Measurements from ENCODE around the gene TMEM25. TPM values are rescaled to one million over a fixed set of nuclear protein-coding genes. Genes with fewer than 3 reads are reported as not detected.
"Not testable (repeated sequence)": the region's sequence is repeated elsewhere in the genome, so short reads cannot be mapped to it uniquely, and the experiment has no call there.

Gene TMEM25
- polyA plus RNA-seq, 1 donor from 2014 or later, result 139 TPM

- not testable (repeated sequence) for H3K27ac ChIP-seq (ENCODE audit: low read length); H3K4me2 ChIP-seq (ENCODE audit: low read length); H3K9me2 ChIP-seq (ENCODE audit: insufficient read depth, low read length); H3K9ac ChIP-seq (ENCODE audit: low read length); H3K27me3 ChIP-seq (ENCODE audit: insufficient read depth, low read depth, low read length); H3K4me3 ChIP-seq (ENCODE audit: low read length); H3K9me3 ChIP-seq (ENCODE audit: low read length); H3K36me3 ChIP-seq (ENCODE audit: insufficient read depth, low read length); H3F3A ChIP-seq (ENCODE audit: insufficient read depth, low read length, poor library complexity, severe bottlenecking); H4K20me1 ChIP-seq (ENCODE audit: insufficient read depth); H2AFZ ChIP-seq (ENCODE audit: low read depth, low read length)
- peaks cover 70% of the 10 kb centered on the region for H3K79me2 ChIP-seq (replicated peaks; ENCODE audit: insufficient read depth, low read length)
Observed at GRCh38 chr11:118577995-118578394, 47.0 kb downstream of the TMEM25 start.

- Histone ChIP-seq H3K4me2 (ENCODE audit: low read length) (no peak overlapping the region), H3K79me2 (replicated peaks; ENCODE audit: insufficient read depth, low read length) (peaks cover 40% of the 10 kb centered on the region), H3K36me3 (ENCODE audit: insufficient read depth, low read length) (no peaks in the 10 kb centered on the region), H3F3A (ENCODE audit: insufficient read depth, low read length, poor library complexity, severe bottlenecking) (no peaks in the 10 kb centered on the region), H2AFZ (ENCODE audit: low read depth, low read length) (no peak overlapping the region), H3K9me2 (ENCODE audit: insufficient read depth, low read length) (no peaks in the 10 kb centered on the region), H3K27ac (ENCODE audit: low read length) (no peak overlapping the region), H4K20me1 (ENCODE audit: insufficient read depth) (no peaks in the 10 kb centered on the region), H3K27me3 (ENCODE audit: insufficient read depth, low read depth, low read length) (no peaks in the 10 kb centered on the region), H3K4me3 (ENCODE audit: low read length) (no peak overlapping the region), H3K9ac (ENCODE audit: low read length) (no peak overlapping the region), H3K9me3 (ENCODE audit: low read length) (no peaks in the 10 kb centered on the region)
- TF ChIP-seq POLR2AphosphoS5 (IDR thresholded peaks at IDR 0.05) (no peak), EP300 (conservative IDR thresholded peaks at IDR 0.05; ENCODE audit: poor library complexity, severe bottlenecking) (no peak), EZH2 (IDR thresholded peaks at IDR 0.05; ENCODE audit: borderline replicate concordance, insufficient read depth, low read length, poor library complexity, severe bottlenecking) (no peak), TAF1 (IDR thresholded peaks at IDR 0.05; ENCODE audit: low read depth) (no peak), CTCF (IDR thresholded peaks at IDR 0.05; ENCODE audit: poor library complexity, severe bottlenecking) (no peak), RAD21 (conservative IDR thresholded peaks at IDR 0.05) (no peak), MXI1 (conservative IDR thresholded peaks at IDR 0.05; ENCODE audit: poor library complexity, severe bottlenecking) (no peak), REST (IDR thresholded peaks at IDR 0.05; ENCODE audit: borderline replicate concordance) (no peak), SMC3 (conservative IDR thresholded peaks at IDR 0.05; ENCODE audit: poor library complexity) (no peak)
Observed at GRCh38 chr11:118581057-118581456, 50.1 kb downstream of the TMEM25 start.

Other genes with a start within 250 kb of the TMEM25 start
- not detected in 2 replicates for gene CD3E, start 226.5 kb upstream of the TMEM25 start, polyA plus RNA-seq
- not detected in 2 replicates for gene CD3D, start 188.5 kb upstream of the TMEM25 start, polyA plus RNA-seq
- gene CD3G, start 186.8 kb upstream of the TMEM25 start, polyA plus RNA-seq, result not detected in 2 replicates
- gene UBE4A, start 171.6 kb upstream of the TMEM25 start, polyA plus RNA-seq, result 33.0 and 36.9 TPM in 2 replicates
- gene ATP5MG, start 129.6 kb upstream of the TMEM25 start, polyA plus RNA-seq, result 107 and 153 TPM in 2 replicates
- gene KMT2A, start 94.7 kb upstream of the TMEM25 start, polyA plus RNA-seq, result 16.7 and 24.2 TPM in 2 replicates
- 1.3 and 4.3 TPM in 2 replicates for gene TTC36, start 3.7 kb upstream of the TMEM25 start, polyA plus RNA-seq
- gene IFT46, start 34.7 kb downstream of the TMEM25 start, polyA plus RNA-seq, result 70.3 and 75.5 TPM in 2 replicates
- gene ARCN1, start 41.2 kb downstream of the TMEM25 start, polyA plus RNA-seq, result 67.2 and 68.4 TPM in 2 replicates
- 114 and 149 TPM in 2 replicates for gene PHLDB1, start 76.4 kb downstream of the TMEM25 start, polyA plus RNA-seq
- 0.12 TPM in 1 of 2 replicates, not detected in the other for gene TREH, start 148.5 kb downstream of the TMEM25 start, polyA plus RNA-seq

All from neural cell (in vitro differentiated cells).